ENCODE data around the gene CYP2J2.

- TF ChIP-seq CTCF (IDR thresholded peaks at IDR 0.05), result no peak
- no peak for TF ChIP-seq EZH2phosphoT487 (IDR thresholded peaks at IDR 0.05)
These were observed 19.6 kb downstream of the CYP2J2 start for GRCh38 chr1:59906931-59907330.
